Loucy (cell line): ENCODE data around the gene RREB1.

Experiments
- H2AFZ ChIP-seq: fragments of 200-600 bp; sonication (generic); 2 replicates; pipeline ENCODE4 v1.6.0; 2016; ENCODE audit warnings: antibody characterized with exemption, mild to moderate bottlenecking, low read length, moderate library complexity
- H3F3A ChIP-seq: fragments of 200-600 bp; 2 replicates; pipeline ENCODE4 v1.6.0; 2016; ENCODE audit warnings: antibody characterized with exemption, low read depth, mild to moderate bottlenecking
- H3K27me3 ChIP-seq: fragments of 200-600 bp; sonication (generic); 2 replicates; pipeline ENCODE4 v1.6.1; 2014; ENCODE audit warnings: low read length, mild to moderate bottlenecking; ENCODE audit not compliant: insufficient read depth, poor library complexity, severe bottlenecking
- H3K36me3 ChIP-seq: fragments of 200-600 bp; sonication (generic); 2 replicates; pipeline ENCODE4 v1.6.1; 2016; ENCODE audit warnings: low read length; ENCODE audit not compliant: insufficient read depth
- H3K4me1 ChIP-seq: fragments of 200-600 bp; sonication (generic); 2 replicates; pipeline ENCODE4 v1.5.1; 2014; ENCODE audit warnings: low read length, mild to moderate bottlenecking; ENCODE audit not compliant: insufficient read depth, poor library complexity, severe bottlenecking
- H3K4me2 ChIP-seq: fragments of 200-600 bp; sonication (generic); 2 replicates; pipeline ENCODE4 v1.6.0; 2014; ENCODE audit warnings: antibody characterized with exemption, low read length, low read depth, mild to moderate bottlenecking; ENCODE audit not compliant: poor library complexity, severe bottlenecking
- H3K4me3 ChIP-seq: fragments of 200-600 bp; sonication (generic); 2 replicates; pipeline ENCODE4 v1.5.1; 2014; ENCODE audit warnings: low read length, mild to moderate bottlenecking, mixed read lengths; ENCODE audit not compliant: poor library complexity, severe bottlenecking
- H3K79me2 ChIP-seq: fragments of 200-600 bp; sonication (generic); 2 replicates; pipeline ENCODE4 v1.6.1; 2014; ENCODE audit warnings: low read length; ENCODE audit not compliant: insufficient read depth
- H3K9ac ChIP-seq: fragments of 200-600 bp; sonication (generic); 2 replicates; pipeline ENCODE4 v1.6.0; 2014; ENCODE audit warnings: mild to moderate bottlenecking, low read depth, low read length, moderate library complexity; ENCODE audit not compliant: poor library complexity, severe bottlenecking
- H3K9me2 ChIP-seq: fragments of 200-600 bp; sonication (generic); replicated peaks from 2 replicates; pipeline ENCODE4 v1.6.1; 2016; ENCODE audit warnings: low read depth, low read length, mixed read lengths
- H3K9me3 ChIP-seq: fragments of 200-600 bp; sonication (generic); 2 replicates; pipeline ENCODE4 v1.6.1; 2014; ENCODE audit warnings: mild to moderate bottlenecking, antibody characterized with exemption, low read length, low read depth; ENCODE audit not compliant: insufficient read depth
- H4K20me1 ChIP-seq: fragments of 200-600 bp; sonication (generic); 2 replicates; pipeline ENCODE4 v1.6.0; 2014; ENCODE audit warnings: antibody characterized with exemption, low read length, mild to moderate bottlenecking; ENCODE audit not compliant: insufficient read depth, poor library complexity, severe bottlenecking
- EZH2phosphoT487 ChIP-seq: fragments of 200-600 bp; IDR thresholded peaks from 2 replicates; pipeline ENCODE4 v1.6.1; 2018; ENCODE audit warnings: antibody characterized with exemption, mild to moderate bottlenecking, moderate library complexity, borderline replicate concordance
- TF ChIP-seq, protein P1 (sequence below): fragments of 200-600 bp; sonication (generic); conservative IDR thresholded peaks from 2 replicates; pipeline ENCODE4 v1.5.1; 2014; ENCODE audit warnings: mild to moderate bottlenecking, antibody characterized with exemption, low read length

The RREB1 gene

DNA sequence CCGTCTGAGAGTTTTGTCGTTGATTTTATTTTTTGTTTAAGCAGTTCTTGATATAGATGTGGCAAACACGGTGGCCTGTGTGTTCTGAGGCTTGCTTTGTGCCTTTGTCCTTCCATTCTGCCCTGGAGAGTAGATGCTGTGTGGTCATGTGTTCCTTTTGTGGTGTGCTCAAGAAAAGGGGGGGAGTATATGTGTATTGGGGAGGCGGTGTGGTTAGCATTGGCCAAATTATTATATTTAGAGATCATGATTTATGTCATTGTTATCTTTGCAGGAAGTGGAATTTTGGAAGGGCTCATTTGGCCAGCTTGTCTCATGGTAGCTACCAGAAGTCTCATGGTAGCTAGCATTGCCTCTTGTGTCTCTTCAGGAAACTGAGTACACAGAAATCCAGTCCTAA lies 16.4 kb downstream of the RREB1 start:
- no peaks in the 10 kb centered on the region for H3K9me3 ChIP-seq
- no peaks in the 10 kb centered on the region for H3F3A ChIP-seq
- TF ChIP-seq, protein P1, sequence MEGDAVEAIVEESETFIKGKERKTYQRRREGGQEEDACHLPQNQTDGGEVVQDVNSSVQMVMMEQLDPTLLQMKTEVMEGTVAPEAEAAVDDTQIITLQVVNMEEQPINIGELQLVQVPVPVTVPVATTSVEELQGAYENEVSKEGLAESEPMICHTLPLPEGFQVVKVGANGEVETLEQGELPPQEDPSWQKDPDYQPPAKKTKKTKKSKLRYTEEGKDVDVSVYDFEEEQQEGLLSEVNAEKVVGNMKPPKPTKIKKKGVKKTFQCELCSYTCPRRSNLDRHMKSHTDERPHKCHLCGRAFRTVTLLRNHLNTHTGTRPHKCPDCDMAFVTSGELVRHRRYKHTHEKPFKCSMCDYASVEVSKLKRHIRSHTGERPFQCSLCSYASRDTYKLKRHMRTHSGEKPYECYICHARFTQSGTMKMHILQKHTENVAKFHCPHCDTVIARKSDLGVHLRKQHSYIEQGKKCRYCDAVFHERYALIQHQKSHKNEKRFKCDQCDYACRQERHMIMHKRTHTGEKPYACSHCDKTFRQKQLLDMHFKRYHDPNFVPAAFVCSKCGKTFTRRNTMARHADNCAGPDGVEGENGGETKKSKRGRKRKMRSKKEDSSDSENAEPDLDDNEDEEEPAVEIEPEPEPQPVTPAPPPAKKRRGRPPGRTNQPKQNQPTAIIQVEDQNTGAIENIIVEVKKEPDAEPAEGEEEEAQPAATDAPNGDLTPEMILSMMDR = no peak
- TF ChIP-seq EZH2phosphoT487 = no peak
- no peaks in the 10 kb centered on the region for H3K27me3 ChIP-seq
- H3K79me2 ChIP-seq = peaks cover 100% of the 10 kb centered on the region
- H4K20me1 ChIP-seq = peaks cover 76% of the 10 kb centered on the region
- no peaks in the 10 kb centered on the region for H3K9me2 ChIP-seq
- H2AFZ ChIP-seq = no peak overlapping the region
- H3K4me2 ChIP-seq = peak overlapping the region; percentile 14
- peaks cover 45% of the 10 kb centered on the region for H3K4me1 ChIP-seq
- no peak overlapping the region for H3K9ac ChIP-seq
- H3K4me3 ChIP-seq = peak overlapping the region; percentile 5
- H3K36me3 ChIP-seq = peaks cover 27% of the 10 kb centered on the region; the same call in 1 of the 2 replicates

DNA sequence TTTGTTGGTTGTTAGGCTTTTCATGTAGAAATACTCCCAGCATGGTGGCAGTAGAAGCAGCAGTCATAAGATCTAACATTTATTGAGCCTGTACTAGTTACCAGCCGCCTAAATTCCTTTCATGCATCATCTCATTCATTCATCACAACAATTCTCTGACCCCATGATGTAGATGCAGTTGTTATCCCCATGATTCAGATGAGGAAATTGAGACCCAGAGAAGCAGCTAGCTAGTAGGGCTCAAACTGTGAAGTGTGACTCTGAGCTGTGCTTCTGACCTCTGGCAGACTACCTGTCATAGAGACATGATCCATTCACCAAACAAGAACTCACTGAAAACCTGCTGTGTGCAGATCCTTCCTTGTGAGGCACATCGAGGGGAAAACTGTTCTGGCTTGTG lies 16.9 kb downstream of the RREB1 start:
- Histone ChIP-seq H3K27me3 (no peaks in the 10 kb centered on the region), H3K4me3 (no peak overlapping the region), H4K20me1 (peaks cover 79% of the 10 kb centered on the region), H3K9me2 (no peaks in the 10 kb centered on the region), H3F3A (no peaks in the 10 kb centered on the region), H3K9me3 (no peaks in the 10 kb centered on the region), H3K4me2 (peak overlapping the region; percentile 14), H3K36me3 (peaks cover 27% of the 10 kb centered on the region; the same call in 1 of the 2 replicates), H3K79me2 (peaks cover 100% of the 10 kb centered on the region), H3K9ac (no peak overlapping the region), H3K4me1 (peaks cover 46% of the 10 kb centered on the region), H2AFZ (no peak overlapping the region)
- no peak for TF ChIP-seq EZH2phosphoT487
- TF ChIP-seq, protein P1 = no peak

DNA sequence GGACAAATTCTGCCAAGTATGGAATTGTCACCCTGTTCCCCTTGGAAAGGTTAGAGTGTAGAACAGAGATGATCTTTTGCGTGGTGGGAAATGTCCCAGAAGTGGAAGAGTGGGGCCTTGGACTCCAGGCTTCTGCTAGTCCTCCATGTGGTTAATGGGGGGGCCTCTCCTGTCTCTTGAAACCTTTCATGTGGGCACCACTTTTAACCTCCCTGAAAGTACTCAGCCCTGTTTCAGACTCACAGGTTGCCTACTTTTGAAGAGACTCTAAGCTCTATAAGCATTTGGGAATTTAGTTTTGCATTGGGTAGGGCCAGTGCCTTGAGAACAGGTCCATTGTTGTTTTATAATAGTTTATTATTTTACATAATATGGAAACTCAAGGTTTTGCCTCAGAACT lies 17.5 kb downstream of the RREB1 start:
- Histone ChIP-seq H3K27me3 (no peaks in the 10 kb centered on the region), H3K36me3 (peaks cover 27% of the 10 kb centered on the region; the same call in 1 of the 2 replicates), H3K4me3 (no peak overlapping the region), H3K4me2 (no peak overlapping the region), H3K9ac (no peak overlapping the region), H3K4me1 (peaks cover 45% of the 10 kb centered on the region), H4K20me1 (peaks cover 80% of the 10 kb centered on the region), H2AFZ (no peak overlapping the region), H3K9me2 (no peaks in the 10 kb centered on the region), H3F3A (no peaks in the 10 kb centered on the region), H3K79me2 (peaks cover 100% of the 10 kb centered on the region), H3K9me3 (no peaks in the 10 kb centered on the region)
- TF ChIP-seq, protein P1 = no peak
- no peak for TF ChIP-seq EZH2phosphoT487
